GM12878 (cell line): ENCODE measurements around the gene PROSER2. TPM values are rescaled to one million over a fixed set of nuclear protein-coding genes. Genes with fewer than 3 reads are reported as not detected.

Experiments used
- ATAC-seq: fragments of 200-7000 bp; cut with Tn5 transposase; 3 replicates; pipeline ENCODE4 v1.9.1; 2020; ENCODE audit warnings: mild to moderate bottlenecking, moderate library complexity
- BruUV-seq: library from RNA; stranded (reverse); fragments of 400-500 nt; replicated peaks from 2 replicates; lab custom pipeline; 2021; lab: Mats Ljungman, UMichigan
- CTCF ChIA-PET: fragments of 300-600 bp; sonication (Branson Sonifier 250); formaldehyde crosslinking; extraction: SDS; loops from one replicate; lab custom pipeline; 2021; ENCODE audit warnings: inconsistent platforms; lab: Yijun Ruan, JAX
- POLR2A ChIA-PET: fragments of 350-600 bp; formaldehyde crosslinking; extraction: SDS; loops from one replicate; lab custom pipeline; 2021; ENCODE audit warnings: inconsistent platforms; lab: Charles Lee
- RAD21 ChIA-PET: fragments of 300-600 bp; sonication (Branson Sonifier 250); formaldehyde crosslinking; loops from one replicate; lab custom pipeline; 2023; ENCODE audit warnings: antibody characterized with exemption; ENCODE audit not compliant: unreplicated experiment; lab: Charles Lee
- SMC1A ChIA-PET: fragments of 300-600 bp; sonication (Branson Sonifier 250); formaldehyde crosslinking; loops from one replicate; lab custom pipeline; 2023; ENCODE audit not compliant: unreplicated experiment, uncharacterized antibody; lab: Charles Lee
- DNase-seq: peaks from one replicate; pipeline ENCODE4 v3.0.0-alpha.2; 2011; ENCODE audit warnings: low read depth, low spot score
- FAIRE-seq: peaks from 3 replicates; lab custom pipeline; 2011; peaks lifted over from hg19 to GRCh38; lab: Jason Lieb, UNC
- H2AFZ ChIP-seq: 2 replicates; pipeline ENCODE4 v1.6.0; 2011; ENCODE audit warnings: low read depth, low read length, control low read depth; ENCODE audit not compliant: control insufficient read depth
- H3K27ac ChIP-seq: 2 replicates; pipeline ENCODE4 v1.5.1; 2011; ENCODE audit warnings: control low read depth; ENCODE audit not compliant: control insufficient read depth, insufficient read depth
- H3K27me3 ChIP-seq, 2 experiments: replicated peaks in 1 of 2; 2 replicates each; pipeline versions ENCODE4 v1.6.0 to v1.6.1; 2011; ENCODE audit warnings: low read length in 1 of 2; ENCODE audit not compliant: control insufficient read depth in 2 of 2, insufficient read depth in 2 of 2
- H3K36me3 ChIP-seq, 2 experiments: 2 replicates each; pipeline ENCODE4 v1.5.1; 2011; ENCODE audit warnings: low read length in 1 of 2; ENCODE audit not compliant: control insufficient read depth in 2 of 2, insufficient read depth in 2 of 2
- H3K4me1 ChIP-seq: 2 replicates; pipeline ENCODE4 v1.6.1; 2011; ENCODE audit warnings: mild to moderate bottlenecking, low read length, moderate library complexity, mixed read lengths; ENCODE audit not compliant: control insufficient read depth, insufficient read depth
- H3K4me2 ChIP-seq: 2 replicates; pipeline ENCODE4 v1.6.0; 2011; ENCODE audit warnings: control low read depth; ENCODE audit not compliant: control insufficient read depth, insufficient read depth
- H3K4me3 ChIP-seq: fragments of 200-600 bp; sonication (generic); 2 replicates; pipeline ENCODE4 v1.5.1; 2016
- H3K79me2 ChIP-seq: 2 replicates; pipeline ENCODE4 v1.6.0; 2011; ENCODE audit warnings: low read length; ENCODE audit not compliant: control insufficient read depth, insufficient read depth
- H3K9ac ChIP-seq: 2 replicates; pipeline ENCODE4 v1.8.0; 2011; ENCODE audit warnings: low read length, control low read depth, mixed read lengths; ENCODE audit not compliant: control insufficient read depth, insufficient read depth
- H3K9me3 ChIP-seq: replicated peaks from 3 replicates; pipeline ENCODE4 v1.5.1; 2011; ENCODE audit warnings: mild to moderate bottlenecking, low read length; ENCODE audit not compliant: control insufficient read depth, insufficient read depth
- H4K20me1 ChIP-seq: 2 replicates; pipeline ENCODE4 v1.6.0; 2011; ENCODE audit not compliant: control insufficient read depth, insufficient read depth
- CHD4 ChIP-seq: fragments of 200-600 bp; sonication (generic); IDR thresholded peaks from 2 replicates; pipeline ENCODE4 v1.6.1; 2016; ENCODE audit warnings: mild to moderate bottlenecking
- EZH2 ChIP-seq: IDR thresholded peaks from 2 replicates; pipeline ENCODE4 v1.6.1; 2012; ENCODE audit warnings: low read depth, mild to moderate bottlenecking, control low read depth, inconsistent platforms, low read length, borderline replicate concordance; ENCODE audit not compliant: control insufficient read depth
- MTA2 ChIP-seq: fragments of 450-650 bp; IDR thresholded peaks from 2 replicates; pipeline ENCODE4 v1.6.1; 2016; ENCODE audit warnings: low read depth, mild to moderate bottlenecking, moderate library complexity
- NR2C1 ChIP-seq: fragments of 450-650 bp; IDR thresholded peaks from 2 replicates; pipeline ENCODE4 v1.6.1; 2017; ENCODE audit warnings: antibody characterized with exemption, mild to moderate bottlenecking, moderate library complexity
- NR2F1 ChIP-seq: fragments of 450-650 bp; conservative IDR thresholded peaks from 2 replicates; pipeline ENCODE4 v1.6.1; 2017; ENCODE audit warnings: mild to moderate bottlenecking
- RAD21 ChIP-seq: IDR thresholded peaks from 2 replicates; pipeline ENCODE4 v1.6.1; 2011; ENCODE audit warnings: mild to moderate bottlenecking, low read depth, low read length, moderate library complexity; ENCODE audit not compliant: insufficient read depth
- SREBF2 ChIP-seq: IDR thresholded peaks from 2 replicates; pipeline ENCODE4 v1.6.1; 2012; ENCODE audit warnings: mild to moderate bottlenecking, low read length
- SRF ChIP-seq, 2 experiments: IDR thresholded peaks; 2 replicates each; pipeline ENCODE4 v1.6.1; 2011; ENCODE audit warnings: low read depth in 2 of 2, low read length in 2 of 2, mild to moderate bottlenecking in 1 of 2, moderate library complexity in 1 of 2
- TCF7 ChIP-seq: IDR thresholded peaks from 2 replicates; pipeline ENCODE4 v1.6.1; 2014; ENCODE audit warnings: antibody characterized with exemption, borderline replicate concordance
- YY1 ChIP-seq: IDR thresholded peaks from 2 replicates; pipeline ENCODE4 v1.6.1; 2011; ENCODE audit warnings: low read depth, mild to moderate bottlenecking, low read length
- ZNF207 ChIP-seq: fragments of 450-650 bp; IDR thresholded peaks from 2 replicates; pipeline ENCODE4 v1.6.1; 2014; ENCODE audit warnings: antibody characterized with exemption, mild to moderate bottlenecking, borderline replicate concordance
- WGBS: methylation state at CpG from one replicate; pipeline ENCODE4 v1.1.6; 2016; ENCODE audit warnings: low lambda C conversion rate; ENCODE audit not compliant: insufficient replicate concordance, insufficient coverage; ENCODE audit errors: missing lambda C conversion rate; 5-methylcytosine and 5-hydroxymethylcytosine counted together
- in situ Hi-C: fragments of 300-500 bp; cut with MboI; formaldehyde crosslinking; loops from 9 replicates; pipeline ENCODE4 v1.14.3; 2018; ENCODE audit warnings: mixed read lengths
- intact Hi-C: fragments of 100-400 bp; cut with micrococcal nuclease; formaldehyde crosslinking; loops from one replicate; pipeline ENCODE4 v1.14.2; 2022; ENCODE audit not compliant: unreplicated experiment
- polyA plus RNA-seq, 11 experiments: library from polyadenylated mRNA; depleted of rRNA in 4 of 11; unstranded in 6 of 11; stranded (reverse) in 5 of 11; fragments of >200 nt; fragmentation: Nextera tagmentation in 4 of 11; fragmentation: Illumina TruSeq in 1 of 11; extraction: Ambion mirVana in 4 of 11; extraction: Trizol in 1 of 11; gene quantifications; 1 replicate in 1 of 11; 2 replicates in 10 of 11; pipeline versions ENCODE4 v1.2.1 to v1.2.3, GENCODE V29; 2011 to 2016; ENCODE audit warnings: inconsistent platforms in 2 of 11, missing spikeins in 2 of 11, low read depth in 1 of 11
- total RNA-seq, 4 experiments: library from RNA; depleted of rRNA in 3 of 4; stranded (reverse); fragments of >200 nt in 3 of 4; fragmentation: Illumina TruSeq in 1 of 4; extraction: Trizol in 1 of 4; gene quantifications; 2 replicates each; pipeline versions ENCODE4 v1.2.1 to v1.2.3, GENCODE V29; 2013 to 2021
- TF ChIP-seq, protein P1 (sequence below): fragments of 450-650 bp; IDR thresholded peaks from 2 replicates; pipeline ENCODE4 v1.6.1; 2014; ENCODE audit warnings: mild to moderate bottlenecking
- TF ChIP-seq, protein P2 (sequence below): IDR thresholded peaks from 2 replicates; pipeline ENCODE4 v1.6.1; 2012; ENCODE audit warnings: low read depth, low read length, improper control_type of control experiment
- TF ChIP-seq, protein P3 (sequence below): fragments of 450-650 bp; conservative IDR thresholded peaks from 2 replicates; pipeline ENCODE4 v1.6.1; 2017; ENCODE audit warnings: mild to moderate bottlenecking, moderate library complexity
- TF ChIP-seq, protein P4 (sequence below): fragments of 450-650 bp; formaldehyde crosslinking; IDR thresholded peaks from 2 replicates; pipeline ENCODE4 v1.5.0; 2022; ENCODE audit warnings: mild to moderate bottlenecking, missing genetic modification characterization

PROSER2 gene
- total and polyA plus RNA-seq, 10 of the 15 experiments (the other 5 are each of a cell fraction or from before 2014, with no cell fraction given), result 0.04 to 0.25 (median 0.07) TPM; not detected in 6

DNA sequence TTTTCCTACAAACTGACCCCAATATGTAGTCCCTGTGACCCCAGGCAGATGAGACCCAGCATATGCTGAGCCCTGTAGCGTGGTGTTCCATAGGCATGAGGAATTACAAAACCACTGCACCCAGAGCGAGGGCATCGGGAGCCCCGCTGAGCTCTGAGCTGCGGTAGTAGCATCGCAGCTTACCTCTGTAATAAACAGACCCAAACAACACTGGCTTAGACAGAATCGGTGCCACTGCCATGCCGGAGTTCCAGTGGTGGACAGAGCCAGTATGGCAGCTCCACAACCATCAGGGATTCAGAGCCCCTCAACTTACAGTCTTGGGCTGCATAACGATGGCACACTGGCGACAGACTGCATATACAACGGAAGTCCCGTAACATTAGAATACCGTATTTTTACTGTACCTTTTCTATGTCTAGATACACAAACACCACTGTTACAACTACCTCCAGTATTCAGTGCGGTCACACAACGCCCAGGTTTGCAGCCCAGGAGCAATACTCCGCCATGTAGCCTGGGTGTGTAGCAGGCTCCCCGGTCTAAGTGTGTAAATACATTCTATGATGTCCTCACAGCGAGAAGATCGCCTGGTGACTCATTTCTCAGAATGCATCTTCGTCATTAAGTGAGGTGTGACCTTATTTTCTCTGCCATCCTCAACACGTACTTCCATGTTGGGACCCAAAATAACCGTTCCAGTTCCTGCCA, 68.8 kb downstream of the PROSER2 start:
- H3K4me1 ChIP-seq, result peaks cover 7% of the 10 kb centered on the region
- H3K27ac ChIP-seq, result no peak overlapping the region
- ChIA-PET CTCF (no interaction called here), SMC1A (no interaction called here), POLR2A (interaction anchor here (0.6 kb wide), 1 partner anchor 337 kb away, joined by 3 read pairs; no protein-coding TSS in a partner anchor), RAD21 (interaction anchor here (0.6 kb wide), 1 partner anchor 69 kb away, joined by 3 read pairs; the partner anchor contains the start of gene PROSER2)
- no peaks in the 10 kb centered on the region for H3K79me2 ChIP-seq
- DNase-seq (no peak), FAIRE-seq (no peak), ATAC-seq (no peak)
- WGBS, result 66% methylated on average over 22 of the region's 22 CpGs
- H3K9me3 ChIP-seq, result no peaks in the 10 kb centered on the region
- H3K27me3 ChIP-seq, result no peaks in the 10 kb centered on the region
- H2AFZ ChIP-seq, result no peak overlapping the region
- H3K9ac ChIP-seq, result no peak overlapping the region
- no TSS peak for BruUV-seq
- no peak overlapping the region for H3K4me3 ChIP-seq
- intact Hi-C loops, result no loop called here
- in situ Hi-C loops, result no loop called here
- H3K36me3 ChIP-seq, result no peaks in the 10 kb centered on the region
- no peaks in the 10 kb centered on the region for H4K20me1 ChIP-seq
- no peak overlapping the region for H3K4me2 ChIP-seq
- TF ChIP-seq NR2C1 (no peak), YY1 (no peak), RAD21 (no peak), SREBF2 (no peak), CHD4 (no peak), MTA2 (no peak), TCF7 (no peak), EZH2 (no peak), NR2F1 (no peak), ZNF207 (no peak), SRF (IDR thresholded peaks at IDR 0.05; ENCODE audit: low read depth in 2 of 2, low read length in 2 of 2) (no peak)
- TF ChIP-seq, protein P1, sequence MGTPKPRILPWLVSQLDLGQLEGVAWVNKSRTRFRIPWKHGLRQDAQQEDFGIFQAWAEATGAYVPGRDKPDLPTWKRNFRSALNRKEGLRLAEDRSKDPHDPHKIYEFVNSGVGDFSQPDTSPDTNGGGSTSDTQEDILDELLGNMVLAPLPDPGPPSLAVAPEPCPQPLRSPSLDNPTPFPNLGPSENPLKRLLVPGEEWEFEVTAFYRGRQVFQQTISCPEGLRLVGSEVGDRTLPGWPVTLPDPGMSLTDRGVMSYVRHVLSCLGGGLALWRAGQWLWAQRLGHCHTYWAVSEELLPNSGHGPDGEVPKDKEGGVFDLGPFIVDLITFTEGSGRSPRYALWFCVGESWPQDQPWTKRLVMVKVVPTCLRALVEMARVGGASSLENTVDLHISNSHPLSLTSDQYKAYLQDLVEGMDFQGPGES, result no peak
- TF ChIP-seq, protein P2, sequence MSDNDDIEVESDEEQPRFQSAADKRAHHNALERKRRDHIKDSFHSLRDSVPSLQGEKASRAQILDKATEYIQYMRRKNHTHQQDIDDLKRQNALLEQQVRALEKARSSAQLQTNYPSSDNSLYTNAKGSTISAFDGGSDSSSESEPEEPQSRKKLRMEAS, result no peak
- TF ChIP-seq, protein P3, sequence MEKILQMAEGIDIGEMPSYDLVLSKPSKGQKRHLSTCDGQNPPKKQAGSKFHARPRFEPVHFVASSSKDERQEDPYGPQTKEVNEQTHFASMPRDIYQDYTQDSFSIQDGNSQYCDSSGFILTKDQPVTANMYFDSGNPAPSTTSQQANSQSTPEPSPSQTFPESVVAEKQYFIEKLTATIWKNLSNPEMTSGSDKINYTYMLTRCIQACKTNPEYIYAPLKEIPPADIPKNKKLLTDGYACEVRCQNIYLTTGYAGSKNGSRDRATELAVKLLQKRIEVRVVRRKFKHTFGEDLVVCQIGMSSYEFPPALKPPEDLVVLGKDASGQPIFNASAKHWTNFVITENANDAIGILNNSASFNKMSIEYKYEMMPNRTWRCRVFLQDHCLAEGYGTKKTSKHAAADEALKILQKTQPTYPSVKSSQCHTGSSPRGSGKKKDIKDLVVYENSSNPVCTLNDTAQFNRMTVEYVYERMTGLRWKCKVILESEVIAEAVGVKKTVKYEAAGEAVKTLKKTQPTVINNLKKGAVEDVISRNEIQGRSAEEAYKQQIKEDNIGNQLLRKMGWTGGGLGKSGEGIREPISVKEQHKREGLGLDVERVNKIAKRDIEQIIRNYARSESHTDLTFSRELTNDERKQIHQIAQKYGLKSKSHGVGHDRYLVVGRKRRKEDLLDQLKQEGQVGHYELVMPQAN, result no peak
- TF ChIP-seq, protein P4, sequence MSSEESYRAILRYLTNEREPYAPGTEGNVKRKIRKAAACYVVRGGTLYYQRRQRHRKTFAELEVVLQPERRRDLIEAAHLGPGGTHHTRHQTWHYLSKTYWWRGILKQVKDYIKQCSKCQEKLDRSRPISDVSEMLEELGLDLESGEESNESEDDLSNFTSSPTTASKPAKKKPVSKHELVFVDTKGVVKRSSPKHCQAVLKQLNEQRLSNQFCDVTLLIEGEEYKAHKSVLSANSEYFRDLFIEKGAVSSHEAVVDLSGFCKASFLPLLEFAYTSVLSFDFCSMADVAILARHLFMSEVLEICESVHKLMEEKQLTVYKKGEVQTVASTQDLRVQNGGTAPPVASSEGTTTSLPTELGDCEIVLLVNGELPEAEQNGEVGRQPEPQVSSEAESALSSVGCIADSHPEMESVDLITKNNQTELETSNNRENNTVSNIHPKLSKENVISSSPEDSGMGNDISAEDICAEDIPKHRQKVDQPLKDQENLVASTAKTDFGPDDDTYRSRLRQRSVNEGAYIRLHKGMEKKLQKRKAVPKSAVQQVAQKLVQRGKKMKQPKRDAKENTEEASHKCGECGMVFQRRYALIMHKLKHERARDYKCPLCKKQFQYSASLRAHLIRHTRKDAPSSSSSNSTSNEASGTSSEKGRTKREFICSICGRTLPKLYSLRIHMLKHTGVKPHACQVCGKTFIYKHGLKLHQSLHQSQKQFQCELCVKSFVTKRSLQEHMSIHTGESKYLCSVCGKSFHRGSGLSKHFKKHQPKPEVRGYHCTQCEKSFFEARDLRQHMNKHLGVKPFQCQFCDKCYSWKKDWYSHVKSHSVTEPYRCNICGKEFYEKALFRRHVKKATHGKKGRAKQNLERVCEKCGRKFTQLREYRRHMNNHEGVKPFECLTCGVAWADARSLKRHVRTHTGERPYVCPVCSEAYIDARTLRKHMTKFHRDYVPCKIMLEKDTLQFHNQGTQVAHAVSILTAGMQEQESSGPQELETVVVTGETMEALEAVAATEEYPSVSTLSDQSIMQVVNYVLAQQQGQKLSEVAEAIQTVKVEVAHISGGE, result no peak
